ENCODE measurements around the gene LMF1. TPM values are rescaled to one million over a fixed set of nuclear protein-coding genes. Genes with fewer than 3 reads are reported as not detected.
A peak's percentile ranks its signal among the peaks of the same experiment; 100 is the strongest.

Gene LMF1
- polyA plus RNA-seq, 1 experiment: 28.9 TPM

DNA sequence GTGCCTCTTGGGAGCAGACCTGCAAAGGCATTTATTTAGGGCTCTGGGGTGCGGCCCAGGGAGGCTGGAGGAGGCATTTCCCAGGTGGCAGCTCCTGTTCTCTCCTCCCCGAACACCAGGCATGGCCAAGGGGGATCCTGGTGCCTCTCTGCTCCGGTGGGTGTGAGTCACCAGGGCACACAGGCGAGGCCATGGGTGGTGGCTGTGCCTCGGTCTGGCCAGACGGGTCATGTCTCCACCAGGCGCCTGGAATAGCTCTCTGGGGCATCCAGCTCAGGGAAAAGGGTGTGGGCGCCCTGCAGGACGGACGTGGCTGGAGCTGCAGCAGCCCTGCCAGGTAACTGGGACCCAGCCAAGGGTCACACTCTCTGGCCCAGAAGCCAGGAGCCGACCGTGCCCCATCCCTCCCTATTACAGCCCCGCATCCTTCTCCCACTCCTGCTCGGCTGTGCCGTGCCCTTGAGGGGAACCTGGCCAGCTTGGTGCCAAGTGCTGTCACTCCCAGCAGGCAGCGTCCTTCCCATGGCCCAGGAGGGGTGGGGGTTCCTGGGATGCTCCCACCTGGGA lies 36.6 kb upstream of the LMF1 start:
- POLR2A ChIA-PET: no interaction called here
- H3K4me3 ChIP-seq (ENCODE audit: low read depth, low read length): no peak overlapping the region
- H3K27me3 ChIP-seq (ENCODE audit: control insufficient read depth, insufficient read depth, low read length): peaks cover 4% of the 10 kb centered on the region
- DNase-seq (ENCODE audit: low read depth): no peak
- no peaks in the 10 kb centered on the region for H3K36me3 ChIP-seq (ENCODE audit: control insufficient read depth, insufficient read depth, low read length)
- CTCF ChIA-PET: no interaction called here
- TF ChIP-seq, protein P1, sequence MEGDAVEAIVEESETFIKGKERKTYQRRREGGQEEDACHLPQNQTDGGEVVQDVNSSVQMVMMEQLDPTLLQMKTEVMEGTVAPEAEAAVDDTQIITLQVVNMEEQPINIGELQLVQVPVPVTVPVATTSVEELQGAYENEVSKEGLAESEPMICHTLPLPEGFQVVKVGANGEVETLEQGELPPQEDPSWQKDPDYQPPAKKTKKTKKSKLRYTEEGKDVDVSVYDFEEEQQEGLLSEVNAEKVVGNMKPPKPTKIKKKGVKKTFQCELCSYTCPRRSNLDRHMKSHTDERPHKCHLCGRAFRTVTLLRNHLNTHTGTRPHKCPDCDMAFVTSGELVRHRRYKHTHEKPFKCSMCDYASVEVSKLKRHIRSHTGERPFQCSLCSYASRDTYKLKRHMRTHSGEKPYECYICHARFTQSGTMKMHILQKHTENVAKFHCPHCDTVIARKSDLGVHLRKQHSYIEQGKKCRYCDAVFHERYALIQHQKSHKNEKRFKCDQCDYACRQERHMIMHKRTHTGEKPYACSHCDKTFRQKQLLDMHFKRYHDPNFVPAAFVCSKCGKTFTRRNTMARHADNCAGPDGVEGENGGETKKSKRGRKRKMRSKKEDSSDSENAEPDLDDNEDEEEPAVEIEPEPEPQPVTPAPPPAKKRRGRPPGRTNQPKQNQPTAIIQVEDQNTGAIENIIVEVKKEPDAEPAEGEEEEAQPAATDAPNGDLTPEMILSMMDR (IDR thresholded peaks at IDR 0.05; ENCODE audit: insufficient read depth, low read depth, low read length): no peak

DNA sequence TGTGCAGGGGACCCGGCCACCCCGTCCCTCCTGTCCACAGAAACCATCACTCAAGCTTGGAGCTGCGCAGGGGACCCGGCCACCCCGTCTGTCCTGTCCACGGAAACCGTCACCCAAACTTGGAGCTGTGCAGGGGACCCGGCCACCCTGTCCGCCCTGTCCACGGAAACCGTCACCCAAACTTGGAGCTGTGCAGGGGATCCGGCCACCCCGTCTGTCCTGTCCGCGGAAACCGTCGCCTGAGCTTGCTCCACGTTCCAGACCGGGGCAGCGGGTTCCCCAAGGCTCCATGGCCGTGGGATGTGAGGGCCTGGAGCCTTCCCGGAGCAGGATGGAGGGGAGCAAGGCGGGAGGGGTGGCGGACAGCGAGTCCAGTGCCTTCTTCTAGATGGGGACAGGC lies 36.0 kb upstream of the LMF1 start:
- ChIA-PET POLR2A (no interaction called here), CTCF (no interaction called here)
- Histone ChIP-seq H3K4me3 (ENCODE audit: low read depth, low read length) (no peak overlapping the region), H3K36me3 (ENCODE audit: control insufficient read depth, insufficient read depth, low read length) (no peaks in the 10 kb centered on the region), H3K27me3 (ENCODE audit: control insufficient read depth, insufficient read depth, low read length) (peaks cover 4% of the 10 kb centered on the region)
- TF ChIP-seq, protein P1 (IDR thresholded peaks at IDR 0.05; ENCODE audit: insufficient read depth, low read depth, low read length): no peak
- DNase-seq (ENCODE audit: low read depth): no peak

DNA sequence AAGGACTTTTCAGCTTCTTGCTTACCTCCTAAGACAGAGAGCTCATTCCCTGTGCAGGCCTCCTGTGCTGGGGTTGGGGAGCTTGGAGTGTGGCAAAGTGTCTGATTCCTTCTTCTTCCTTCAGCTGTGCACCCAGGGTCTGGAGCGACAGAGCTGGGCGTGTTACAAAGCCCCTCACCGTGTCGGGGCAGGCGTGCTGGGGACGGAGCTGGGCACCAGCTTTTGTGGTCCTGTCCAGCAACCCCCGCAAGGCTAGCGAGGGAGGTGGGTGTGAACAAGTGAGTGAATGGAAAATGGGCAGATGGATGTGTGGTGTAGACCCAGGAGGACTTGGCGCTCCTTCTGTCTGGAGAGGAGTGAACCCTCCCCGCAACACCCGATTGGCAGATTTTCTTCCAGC lies 34.5 kb upstream of the LMF1 start:
- TF ChIP-seq, protein P1 (IDR thresholded peaks at IDR 0.05; ENCODE audit: insufficient read depth, low read depth, low read length): no peak
- DNase-seq (ENCODE audit: low read depth): no peak
- peaks cover 2% of the 10 kb centered on the region for H3K27me3 ChIP-seq (ENCODE audit: control insufficient read depth, insufficient read depth, low read length)
- H3K36me3 ChIP-seq (ENCODE audit: control insufficient read depth, insufficient read depth, low read length): no peaks in the 10 kb centered on the region
- H3K4me3 ChIP-seq (ENCODE audit: low read depth, low read length): no peak overlapping the region
- CTCF ChIA-PET: no interaction called here
- POLR2A ChIA-PET: no interaction called here

DNA sequence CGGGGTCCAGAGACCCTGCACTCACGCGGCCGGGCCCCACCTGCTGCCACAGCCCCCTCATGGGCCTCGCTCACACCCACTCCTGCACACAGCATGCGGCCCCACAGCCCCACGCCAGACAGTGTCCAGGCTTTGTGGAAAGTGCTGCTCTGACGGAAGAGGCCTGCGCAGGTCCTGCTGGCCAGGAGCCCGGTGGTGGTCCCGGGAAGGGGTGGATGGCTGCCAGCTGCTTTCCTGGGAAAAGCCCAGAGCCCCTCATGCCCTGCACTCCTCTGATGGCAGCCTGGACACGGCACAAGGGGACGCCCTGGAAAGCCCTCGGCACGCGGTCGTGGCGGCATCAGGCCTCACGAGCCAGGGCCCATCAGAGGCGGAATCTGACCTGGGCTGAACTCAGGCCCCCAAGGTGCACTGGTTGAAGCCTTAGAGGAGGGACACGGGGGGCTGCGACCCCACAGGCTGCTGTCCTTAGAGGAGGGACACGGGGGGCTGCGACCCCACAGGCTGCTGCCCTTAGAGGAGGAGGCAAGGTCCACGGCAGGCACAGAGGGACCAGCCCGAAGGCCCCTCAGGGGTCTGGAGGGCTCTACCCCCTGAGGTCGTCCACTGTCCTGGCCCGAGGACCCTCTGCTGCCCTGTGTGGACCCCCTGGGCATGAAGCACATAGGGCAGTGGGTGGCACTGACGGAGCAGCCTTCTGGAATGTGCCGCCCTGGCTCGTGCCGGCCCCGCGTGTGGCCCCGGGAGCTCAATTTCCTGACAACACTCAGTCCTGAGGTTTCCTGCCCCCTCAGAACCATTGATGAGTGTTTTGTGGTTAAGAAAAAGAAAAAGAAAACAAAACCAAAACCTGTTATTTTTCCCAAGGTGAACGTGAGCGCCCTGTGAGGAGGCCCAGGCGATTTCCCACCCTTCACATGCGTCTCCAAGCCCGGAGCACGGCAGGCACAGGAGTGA lies 32.9 kb upstream of the LMF1 start:
- TF ChIP-seq, protein P1 (IDR thresholded peaks at IDR 0.05; ENCODE audit: insufficient read depth, low read depth, low read length): no peak
- no peak for DNase-seq (ENCODE audit: low read depth)
- CTCF ChIA-PET: no interaction called here
- Histone ChIP-seq H3K36me3 (ENCODE audit: control insufficient read depth, insufficient read depth, low read length) (no peaks in the 10 kb centered on the region), H3K4me3 (ENCODE audit: low read depth, low read length) (no peak overlapping the region), H3K27me3 (ENCODE audit: control insufficient read depth, insufficient read depth, low read length) (no peaks in the 10 kb centered on the region; the same call in 1 of the 2 replicates)
- POLR2A ChIA-PET: no interaction called here

DNA sequence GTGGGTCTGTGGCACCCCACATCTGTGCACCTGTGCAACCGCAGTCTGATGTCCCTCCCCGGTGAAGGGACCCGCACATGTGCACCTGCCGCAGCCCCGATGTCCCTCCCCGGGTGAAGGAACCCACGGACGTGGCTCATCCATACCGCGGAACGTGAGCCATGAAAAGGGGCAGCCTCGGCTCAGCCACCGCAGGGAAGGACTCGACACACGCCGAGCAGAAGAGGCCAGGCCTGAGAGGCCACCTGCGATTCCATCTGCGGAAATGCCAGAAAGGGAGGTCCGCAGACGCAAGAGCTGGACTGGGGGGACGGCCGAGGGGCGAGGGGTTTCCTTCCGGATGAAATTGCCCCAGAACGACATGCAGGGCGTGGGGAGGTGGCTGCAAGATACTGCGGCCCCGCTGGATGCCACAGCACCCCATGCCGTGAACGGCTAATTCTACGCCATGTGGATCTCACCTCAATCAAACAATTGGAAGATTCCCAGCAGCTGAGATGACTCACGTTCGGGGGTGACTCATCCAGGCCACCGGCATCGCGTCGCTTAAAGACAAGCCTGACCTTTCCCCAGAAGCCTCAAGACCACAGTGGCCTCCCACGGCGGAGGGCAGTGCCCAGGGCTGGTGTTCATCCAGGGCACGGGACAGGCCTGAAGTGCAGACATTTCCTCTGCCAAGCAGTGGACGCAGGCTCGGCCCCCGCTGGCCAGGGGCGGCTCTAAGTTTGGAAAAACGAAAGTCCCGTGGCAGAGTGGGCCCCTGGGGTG lies 31.8 kb upstream of the LMF1 start:
- DNase-seq (ENCODE audit: low read depth): peak; percentile 15
- CTCF ChIA-PET: no interaction called here
- TF ChIP-seq, protein P1 (IDR thresholded peaks at IDR 0.05; ENCODE audit: insufficient read depth, low read depth, low read length): no peak
- POLR2A ChIA-PET: no interaction called here
- Histone ChIP-seq H3K27me3 (ENCODE audit: control insufficient read depth, insufficient read depth, low read length) (no peaks in the 10 kb centered on the region; the same call in 1 of the 2 replicates), H3K4me3 (ENCODE audit: low read depth, low read length) (no peak overlapping the region), H3K36me3 (ENCODE audit: control insufficient read depth, insufficient read depth, low read length) (no peaks in the 10 kb centered on the region)

Measured in BJ (cell line).